Ovary (tissue), 3 donors: ENCODE results near the gene ZFP3.
"Not testable (repeated sequence)": the region's sequence is repeated elsewhere in the genome, so short reads cannot be mapped to it uniquely, and the experiment has no call there.

ENCODE experiments used
- CTCF ChIP-seq, 3 donors: fragments of 450-650 bp in 2 of 3; fragments of 200-600 bp in 1 of 3; IDR thresholded peaks; one replicate each; pipeline versions ENCODE4 v1.5.1 to v1.8.0; 2016 to 2022; ENCODE audit warnings: antibody characterized with exemption in 3 of 3, mild to moderate bottlenecking in 1 of 3
- EP300 ChIP-seq: sonication (generic); formaldehyde crosslinking; IDR thresholded peaks from one replicate; pipeline ENCODE4 v1.6.1; 2017; ENCODE audit warnings: antibody characterized with exemption
- POLR2A ChIP-seq: fragments of 450-650 bp; IDR thresholded peaks from one replicate; pipeline ENCODE4 v1.6.1; 2017; ENCODE audit warnings: antibody characterized with exemption, mild to moderate bottlenecking, moderate library complexity
- donor health status: DM: no; HTN: no; CAD: no.

DNA sequence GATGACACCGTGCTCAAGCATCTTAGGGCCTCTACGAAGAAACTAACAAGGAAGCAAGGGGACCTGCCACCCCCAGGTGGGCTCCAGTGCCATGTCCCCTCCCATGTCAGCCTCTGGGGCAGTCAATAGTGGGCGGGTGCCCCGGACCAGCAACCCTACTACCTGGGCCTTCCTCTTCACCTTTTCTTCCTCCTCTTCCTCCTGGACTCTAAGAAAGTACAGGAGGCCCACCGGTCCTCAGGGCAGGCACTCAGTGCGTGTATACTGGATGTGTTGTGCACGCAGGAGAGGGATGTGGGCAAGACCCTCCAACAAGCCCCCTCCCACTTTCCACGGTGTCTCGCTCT, 59.9 kb downstream of the ZFP3 start:
- TF ChIP-seq CTCF (IDR thresholded peaks at IDR 0.05); EP300; POLR2A: not testable (repeated sequence)
